ENCODE measurements around the gene TNFAIP8L1.

GRCh38 chr19:4639531-4640246, 373 bp downstream of the TNFAIP8L1 start:
- TF ChIP-seq, protein P1, sequence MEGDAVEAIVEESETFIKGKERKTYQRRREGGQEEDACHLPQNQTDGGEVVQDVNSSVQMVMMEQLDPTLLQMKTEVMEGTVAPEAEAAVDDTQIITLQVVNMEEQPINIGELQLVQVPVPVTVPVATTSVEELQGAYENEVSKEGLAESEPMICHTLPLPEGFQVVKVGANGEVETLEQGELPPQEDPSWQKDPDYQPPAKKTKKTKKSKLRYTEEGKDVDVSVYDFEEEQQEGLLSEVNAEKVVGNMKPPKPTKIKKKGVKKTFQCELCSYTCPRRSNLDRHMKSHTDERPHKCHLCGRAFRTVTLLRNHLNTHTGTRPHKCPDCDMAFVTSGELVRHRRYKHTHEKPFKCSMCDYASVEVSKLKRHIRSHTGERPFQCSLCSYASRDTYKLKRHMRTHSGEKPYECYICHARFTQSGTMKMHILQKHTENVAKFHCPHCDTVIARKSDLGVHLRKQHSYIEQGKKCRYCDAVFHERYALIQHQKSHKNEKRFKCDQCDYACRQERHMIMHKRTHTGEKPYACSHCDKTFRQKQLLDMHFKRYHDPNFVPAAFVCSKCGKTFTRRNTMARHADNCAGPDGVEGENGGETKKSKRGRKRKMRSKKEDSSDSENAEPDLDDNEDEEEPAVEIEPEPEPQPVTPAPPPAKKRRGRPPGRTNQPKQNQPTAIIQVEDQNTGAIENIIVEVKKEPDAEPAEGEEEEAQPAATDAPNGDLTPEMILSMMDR (conservative IDR thresholded peaks at IDR 0.05) = no peak
- no peak for TF ChIP-seq EZH2 (IDR thresholded peaks at IDR 0.05; ENCODE audit: low read depth)
